ENCODE results near the gene ERMP1.

- TF ChIP-seq CTCF (IDR thresholded peaks at IDR 0.05) (no peak), POLR2A (IDR thresholded peaks at IDR 0.05; ENCODE audit: low read depth) (no peak)
Measured at GRCh38 chr9:5783982-5784381, 48.9 kb downstream of the ERMP1 start.

Measured in esophagus muscularis mucosa (tissue), 3 donors.